HG03520 (cell line): ENCODE measurements around the gene CACTIN.
A peak's percentile ranks its signal among the peaks of the same experiment; 100 is the strongest.
"Not testable (repeated sequence)": the region's sequence is repeated elsewhere in the genome, so short reads cannot be mapped to it uniquely, and the experiment has no call there.

Source experiments
- ATAC-seq: cut with Tn5 transposase; IDR thresholded peaks from one replicate; pipeline ENCODE4 v1.9.1; 2021; ENCODE audit warnings: mild to moderate bottlenecking, moderate library complexity; ENCODE audit not compliant: unreplicated experiment

Gene CACTIN

DNA sequence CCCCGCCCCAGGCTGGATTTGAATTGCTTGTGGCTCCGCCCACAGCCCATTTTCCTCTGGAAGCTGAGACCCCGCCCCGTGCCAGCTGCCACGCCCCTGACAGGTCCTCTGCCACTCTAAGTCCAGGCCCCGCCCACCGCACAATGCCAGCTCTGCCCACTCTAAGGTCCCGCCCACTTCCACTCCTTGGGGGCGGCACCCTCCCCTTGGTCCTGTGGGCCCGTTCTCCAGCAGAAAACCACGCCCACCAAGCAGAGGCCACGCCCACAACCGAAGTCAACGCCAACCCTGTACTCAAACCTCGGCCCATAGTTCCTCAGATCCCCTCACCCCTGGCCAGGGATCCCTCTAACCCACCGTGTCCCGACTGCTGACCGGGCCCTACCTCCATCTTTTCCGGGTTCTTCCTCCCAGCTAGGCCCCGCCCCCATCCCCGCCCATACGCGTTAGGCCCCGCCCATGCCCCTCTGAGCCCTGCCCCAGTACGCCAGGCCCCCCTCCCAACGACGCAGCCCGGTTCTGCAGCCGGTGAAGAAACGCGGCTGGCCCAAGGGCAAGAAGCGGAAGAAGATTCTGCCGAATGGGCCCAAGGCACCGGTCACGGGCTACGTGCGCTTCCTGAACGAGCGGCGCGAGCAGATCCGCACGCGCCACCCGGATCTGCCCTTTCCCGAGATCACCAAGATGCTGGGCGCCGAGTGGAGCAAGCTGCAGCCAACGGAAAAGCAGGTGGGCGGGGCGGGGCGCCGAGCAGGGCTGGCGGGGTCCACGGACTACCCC, 52.5 kb downstream of the CACTIN start:
- no peak for ATAC-seq

DNA sequence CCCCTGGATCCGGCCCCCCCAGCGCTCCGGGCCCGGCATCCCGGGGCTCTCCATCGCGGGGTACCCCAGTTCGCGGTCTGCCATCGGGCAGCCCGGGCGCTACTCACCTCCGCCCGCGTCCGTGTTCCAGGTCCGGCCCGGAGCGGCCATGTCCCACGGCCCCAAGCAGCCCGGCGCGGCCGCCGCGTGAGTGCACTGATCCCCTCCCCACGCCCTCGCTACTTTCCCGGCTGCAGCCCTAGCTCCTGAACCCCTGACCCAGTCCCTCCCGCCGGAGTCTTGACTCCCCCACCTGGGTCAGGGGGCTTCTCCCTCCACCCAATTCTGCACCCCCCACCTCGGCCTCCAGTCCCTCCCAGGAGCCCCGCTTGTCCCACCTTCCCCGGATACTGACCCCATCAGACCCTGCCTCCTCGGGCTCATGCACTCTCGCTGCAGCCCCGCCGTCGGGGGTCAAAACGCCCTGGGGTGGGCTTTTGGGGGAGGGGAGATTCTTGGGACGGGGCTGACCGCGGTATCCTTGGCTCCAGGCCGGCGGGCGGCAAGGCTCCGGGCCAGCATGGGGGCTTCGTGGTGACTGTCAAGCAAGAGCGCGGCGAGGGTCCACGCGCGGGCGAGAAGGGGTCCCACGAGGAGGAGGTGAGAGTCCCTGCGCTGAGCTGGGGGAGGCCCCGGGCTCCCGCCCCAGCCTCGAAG, 53.3 kb downstream of the CACTIN start:
- peak; percentile 14 for ATAC-seq

DNA sequence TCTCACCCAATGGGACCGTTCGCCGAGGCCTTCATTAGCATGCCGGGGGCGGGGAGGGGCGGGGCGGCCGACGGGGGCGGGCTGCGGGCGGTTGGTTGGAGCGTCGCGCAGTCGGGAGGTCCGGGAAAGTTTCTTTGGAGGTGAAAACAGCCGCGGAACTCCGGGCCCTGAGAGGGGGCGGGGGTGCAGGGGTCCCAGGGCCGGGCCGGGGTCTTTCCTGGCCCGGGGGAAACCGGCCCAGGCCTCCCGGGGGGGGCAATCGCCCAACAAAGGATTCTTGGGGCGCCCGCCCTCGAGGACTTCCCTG, 53.8 kb downstream of the CACTIN start, which contains the start of gene HMG20B:
Gene HMG20B (plus strand): TSS at position 90 of the 307 bp plus-strand sequence. CDS start 366 bp downstream, outside the sequence.
- no peak for ATAC-seq

DNA sequence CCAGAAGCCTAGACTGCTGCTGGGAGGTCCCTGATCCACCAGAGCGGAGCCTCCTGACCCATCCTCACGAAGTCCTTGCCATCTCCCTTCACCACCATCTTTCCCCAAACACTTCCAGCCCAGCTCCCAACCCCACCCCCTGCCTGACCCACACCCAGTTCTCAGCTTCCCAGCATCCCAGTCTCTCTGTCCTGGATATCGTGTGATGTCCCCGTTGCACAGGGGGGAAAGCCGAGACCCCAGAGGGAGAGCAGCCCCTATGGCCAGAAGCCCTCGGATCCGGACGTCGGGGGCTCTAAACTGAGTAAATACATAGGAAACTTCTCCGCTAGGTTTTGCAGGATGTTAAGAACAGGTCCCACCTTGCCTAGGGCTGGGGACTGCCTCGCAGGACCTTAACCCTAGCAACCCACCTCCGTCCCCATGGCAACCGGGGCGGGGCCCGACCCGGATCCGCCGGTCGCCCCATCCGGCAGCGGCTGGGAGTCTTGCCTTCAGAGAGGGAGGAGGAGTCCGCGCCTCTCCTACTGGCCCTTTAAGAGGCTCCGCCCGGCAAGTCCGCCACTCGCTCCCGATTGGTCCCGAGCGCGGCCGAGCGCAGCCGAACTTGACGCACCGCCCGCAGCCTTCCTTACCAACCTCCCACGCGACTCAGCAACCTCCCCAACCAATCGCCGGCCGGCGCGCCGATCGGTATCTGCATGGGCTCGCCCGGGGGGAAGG, 54.3 kb downstream of the CACTIN start:
- ATAC-seq = peak; percentile 84

DNA sequence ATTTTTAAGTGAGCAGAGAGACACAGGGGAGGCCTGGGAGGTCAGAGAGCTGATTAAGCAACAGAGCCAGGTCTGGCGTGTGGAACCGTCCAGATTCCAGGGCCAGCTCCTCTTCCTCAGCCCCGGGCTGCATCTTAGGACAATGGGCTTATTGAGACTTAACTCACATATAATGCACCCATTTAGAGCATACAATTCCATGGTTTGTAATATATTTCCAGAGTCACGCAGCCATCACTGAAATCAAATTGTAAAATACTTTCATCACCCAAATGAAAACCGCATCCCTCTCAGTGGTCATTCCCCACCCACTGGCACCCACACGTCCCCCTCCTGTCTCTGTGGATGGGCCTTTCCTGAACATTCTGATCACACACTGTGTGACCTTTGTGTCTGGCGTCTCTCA, 56.0 kb downstream of the CACTIN start:
- no peak for ATAC-seq

DNA sequence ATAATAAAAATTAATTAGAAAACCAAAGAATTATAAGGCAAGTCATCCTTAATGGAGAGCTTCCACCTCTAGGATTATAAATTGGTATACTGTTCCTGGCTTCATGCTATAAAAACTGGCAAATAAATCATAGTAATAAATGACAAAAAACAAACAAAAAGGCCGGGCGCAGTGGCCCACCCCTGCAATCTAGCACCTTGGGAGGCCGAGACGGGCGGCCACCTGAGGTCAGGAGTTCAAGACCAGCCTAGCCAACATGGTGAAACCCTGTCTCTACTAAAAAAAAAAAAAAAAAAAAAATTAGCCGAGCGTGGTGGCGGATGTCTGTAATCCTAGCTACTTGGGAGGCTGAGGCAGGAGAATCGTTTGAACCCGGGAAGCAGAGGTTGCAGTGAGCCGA, 56.5 kb downstream of the CACTIN start:
- not testable (repeated sequence) for ATAC-seq

DNA sequence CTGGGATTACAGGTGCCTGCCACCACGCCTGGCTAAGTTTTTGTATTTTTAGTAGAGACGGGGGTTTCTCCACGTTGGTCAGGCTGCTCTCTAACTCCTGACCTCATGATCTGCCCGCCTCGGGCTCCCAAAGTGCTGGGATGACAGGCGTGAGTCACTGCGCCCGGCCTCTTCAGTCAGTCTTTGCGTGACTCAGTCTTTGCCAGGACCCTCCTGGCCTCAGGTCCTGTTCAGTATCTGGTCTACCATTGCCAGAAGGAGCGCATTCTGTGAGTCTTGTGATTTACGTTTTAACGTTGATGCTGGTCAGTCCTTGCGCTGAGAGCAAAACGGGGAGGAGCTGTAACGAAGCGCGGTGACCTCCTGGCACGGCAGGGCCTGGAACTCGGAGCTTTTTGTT, 61.5 kb downstream of the CACTIN start:
- ATAC-seq = no peak

DNA sequence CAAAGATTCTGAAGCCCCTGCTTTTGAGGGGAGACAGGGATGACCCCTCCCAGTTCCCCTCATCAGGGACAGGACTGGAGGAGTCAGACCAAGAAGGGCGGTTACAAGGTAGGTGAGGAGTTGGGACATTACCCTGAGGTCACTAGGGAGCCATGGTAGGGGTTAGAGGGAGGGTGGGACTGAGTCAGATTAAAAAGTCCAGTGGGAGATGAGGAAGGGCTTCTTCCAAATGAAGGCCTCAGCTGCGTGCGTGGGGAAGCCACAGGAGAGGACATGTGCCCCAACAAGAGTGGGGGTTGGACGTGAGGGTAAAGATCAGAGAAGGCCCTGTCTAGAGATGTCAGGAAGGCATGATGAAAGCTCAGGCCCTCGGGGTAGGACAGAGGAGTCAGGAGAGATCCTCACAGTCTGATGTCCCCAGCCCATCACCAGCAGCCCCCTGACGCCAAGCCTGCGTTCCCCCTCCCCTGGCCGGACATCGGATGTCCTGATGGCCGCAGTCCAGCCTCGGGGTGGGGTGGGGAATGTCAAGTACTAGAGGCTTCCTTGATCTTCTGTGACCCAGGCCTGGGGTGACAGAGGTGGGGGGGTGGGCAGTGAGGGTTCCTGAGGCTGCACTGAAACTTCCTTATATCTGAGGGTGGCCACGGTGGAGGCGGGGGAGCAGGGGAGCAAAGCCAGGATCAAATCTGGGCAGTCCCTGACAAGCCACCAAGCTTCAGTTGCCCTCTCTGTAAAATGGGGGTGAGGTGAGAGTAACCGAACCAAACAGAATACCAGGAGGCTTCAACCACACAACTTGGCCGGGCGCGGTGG, 62.7 kb downstream of the CACTIN start:
- no peak for ATAC-seq
